HT-29 (cell line): ENCODE measurements around the gene TEAD2. TPM values are rescaled to one million over a fixed set of nuclear protein-coding genes. Genes with fewer than 3 reads are reported as not detected.
"Not testable (repeated sequence)": the region's sequence is repeated elsewhere in the genome, so short reads cannot be mapped to it uniquely, and the experiment has no call there.

ENCODE experiments used
- DNase-seq: peaks from one replicate; pipeline ENCODE4 v3.0.0-alpha.2; 2015; ENCODE audit warnings: low spot score
- total RNA-seq: library from RNA; depleted of rRNA; stranded (reverse); fragments of >200 nt; shearing (Covaris generic); gene quantifications from 2 replicates; pipeline ENCODE4 v1.2.3, GENCODE V29; 2014

TEAD2 gene
- total RNA-seq, 1 experiment from 2014 or later, result 28.6 TPM

- DNase-seq, result no peak
Measured at GRCh38 chr19:49387936-49388372, 25.7 kb upstream of the TEAD2 start, which contains the start of gene KASH5. KASH5 (plus strand) TSS chr19:49388249; CDS start chr19:49390884, 2,635 bp downstream.

- DNase-seq, result no peak
Measured at GRCh38 chr19:49383599-49383998, 21.4 kb upstream of the TEAD2 start.

GRCh38 chr19:49382639-49383038, 20.4 kb upstream of the TEAD2 start:
- DNase-seq, result no peak

GRCh38 chr19:49380391-49380790, 18.2 kb upstream of the TEAD2 start:
- no peak for DNase-seq

GRCh38 chr19:49378512-49378911, 16.3 kb upstream of the TEAD2 start:
- no peak for DNase-seq

GRCh38 chr19:49374665-49375434, 12.6 kb upstream of the TEAD2 start:
- no peak for DNase-seq

- DNase-seq, result not testable (repeated sequence)
Measured at GRCh38 chr19:49373174-49373573, 11.0 kb upstream of the TEAD2 start.

GRCh38 chr19:49371184-49371583, 9.0 kb upstream of the TEAD2 start:
- DNase-seq, result no peak

- no peak for DNase-seq
Measured at GRCh38 chr19:49368711-49369358, 6.6 kb upstream of the TEAD2 start.

GRCh38 chr19:49366110-49366509, 3.9 kb upstream of the TEAD2 start:
- no peak for DNase-seq

- no peak for DNase-seq
Measured at GRCh38 chr19:49364083-49364737, 2.0 kb upstream of the TEAD2 start.

- DNase-seq, result peak; percentile 100
Measured at GRCh38 chr19:49363268-49364082, 1.3 kb upstream of the TEAD2 start, which contains the start of gene DKKL1. DKKL1 (plus strand) TSS chr19:49363877; CDS start chr19:49363999, 122 bp downstream.

- DNase-seq, result no peak
Measured at GRCh38 chr19:49362929-49363267, 682 bp upstream of the TEAD2 start.

- DNase-seq, result peak; percentile 70
Measured at GRCh38 chr19:49361438-49362047, 673 bp downstream of the TEAD2 start.

- no peak for DNase-seq
Measured at GRCh38 chr19:49359851-49360820, 2.1 kb downstream of the TEAD2 start.

- DNase-seq, result no peak
Measured at GRCh38 chr19:49357186-49357585, 5.0 kb downstream of the TEAD2 start.

- DNase-seq, result peak; percentile 62
Measured at GRCh38 chr19:49356382-49356781, 5.8 kb downstream of the TEAD2 start.

GRCh38 chr19:49355909-49356353, 6.3 kb downstream of the TEAD2 start:
- DNase-seq, result peak; percentile 64

- no peak for DNase-seq
Measured at GRCh38 chr19:49349567-49349966, 12.6 kb downstream of the TEAD2 start.
